T-helper 9 cell (primary cell): ENCODE measurements around the gene ZDHHC20.
"Not testable (repeated sequence)": the region's sequence is repeated elsewhere in the genome, so short reads cannot be mapped to it uniquely, and the experiment has no call there.

Source experiments
- DNase-seq: peaks from one replicate; pipeline ENCODE4 v3.0.0-alpha.2; 2020

ZDHHC20 gene

DNA sequence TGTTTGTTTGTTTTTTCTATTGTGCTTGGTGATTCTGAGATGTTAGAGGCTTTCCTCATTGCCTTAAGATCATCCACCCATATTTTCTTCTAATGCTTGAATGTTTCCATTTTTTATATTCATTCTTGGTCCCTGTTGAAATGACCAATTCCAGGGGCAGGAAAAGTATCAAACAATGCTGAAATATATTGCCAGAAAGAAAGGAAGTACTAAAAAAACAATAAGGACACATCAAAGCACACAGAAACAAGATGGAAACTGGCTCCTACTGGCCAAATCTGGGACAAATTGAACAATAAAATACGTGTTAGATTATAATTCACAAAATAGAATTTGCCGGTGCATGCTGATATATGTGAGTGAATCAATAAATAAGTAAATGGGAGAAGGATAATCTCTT, 23.9 kb downstream of the ZDHHC20 start:
- no peak for DNase-seq

- no peak for DNase-seq
Observed at GRCh38 chr13:21434588-21434987, 24.5 kb downstream of the ZDHHC20 start.

DNA sequence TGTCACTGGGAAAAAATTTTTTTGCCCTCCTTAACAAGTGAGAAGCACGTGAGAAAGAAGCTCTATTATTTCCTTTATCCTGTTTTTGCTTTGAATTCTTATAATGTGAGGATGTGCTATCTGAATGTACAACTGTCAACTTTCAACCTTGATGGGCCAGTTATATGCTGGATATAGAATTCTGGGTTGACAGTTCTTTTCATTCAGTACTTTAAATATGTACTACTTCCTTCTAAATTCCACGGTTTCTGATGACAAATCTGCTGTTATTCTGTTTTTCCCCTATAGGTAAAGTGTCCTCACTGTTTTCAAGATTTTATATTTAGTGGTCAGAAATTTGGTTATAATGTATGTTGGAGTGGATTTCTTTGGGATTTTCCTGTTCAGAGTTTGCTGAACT, 29.9 kb downstream of the ZDHHC20 start:
- no peak for DNase-seq

DNA sequence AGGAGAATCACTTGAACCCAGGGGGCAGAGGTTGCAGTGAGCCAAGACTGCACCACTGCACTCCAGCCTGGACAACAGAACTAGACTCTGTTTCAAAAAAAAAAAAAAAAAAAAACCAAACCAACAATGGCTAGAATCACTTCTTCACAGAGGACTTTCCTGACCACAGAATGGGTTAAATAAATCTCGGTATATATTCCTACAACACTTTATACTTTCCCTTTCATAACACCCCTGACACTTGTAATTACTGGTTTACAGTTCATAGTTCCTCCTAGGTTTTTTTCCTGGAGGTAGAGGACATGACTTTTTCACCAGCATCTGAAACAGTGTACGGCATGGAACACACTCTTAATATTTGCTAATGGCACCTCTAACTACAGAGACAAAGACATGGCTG, 31.4 kb downstream of the ZDHHC20 start:
- DNase-seq: no peak

DNA sequence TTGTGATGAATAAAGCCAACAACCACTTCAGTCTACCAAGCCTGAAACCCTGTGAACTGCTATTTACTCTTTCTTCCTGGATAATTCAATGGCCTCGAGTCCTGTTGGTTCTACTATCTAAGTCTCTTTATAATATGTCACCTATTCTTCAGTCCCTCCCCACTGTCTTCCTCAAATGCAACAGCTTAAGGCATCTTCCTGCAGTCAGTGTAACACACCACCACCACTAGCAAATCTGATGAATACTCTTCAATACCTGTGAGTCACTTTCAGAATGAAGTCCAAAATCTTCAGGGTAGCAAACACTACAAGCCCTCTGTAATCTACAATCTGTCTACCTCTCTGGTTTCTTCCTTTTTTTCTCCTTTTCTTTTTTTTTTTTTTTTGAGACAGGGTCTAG, 32.9 kb downstream of the ZDHHC20 start:
- DNase-seq: no peak

DNA sequence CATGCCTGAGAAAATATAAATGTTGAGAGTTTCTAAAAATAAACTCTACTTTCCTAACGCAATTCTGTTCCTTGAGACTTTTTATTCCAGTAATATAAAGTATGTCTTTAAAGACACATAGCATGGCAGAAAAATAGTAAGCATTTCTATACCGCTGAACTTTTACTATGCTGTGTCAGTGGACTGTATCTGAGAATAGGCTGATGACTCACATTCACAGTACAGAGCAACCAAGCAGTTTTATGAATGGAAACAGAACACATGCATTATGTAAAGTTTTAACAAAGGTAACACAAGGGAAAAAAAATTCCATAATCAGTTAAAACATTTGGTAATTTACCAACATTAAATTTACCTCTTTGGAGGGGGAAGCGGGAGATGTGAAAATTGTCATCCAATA, 38.4 kb downstream of the ZDHHC20 start:
- no peak for DNase-seq

- DNase-seq: no peak
Observed at GRCh38 chr13:21413013-21413412, 46.1 kb downstream of the ZDHHC20 start.

GRCh38 chr13:21410453-21410852, 48.6 kb downstream of the ZDHHC20 start:
- DNase-seq: not testable (repeated sequence)

DNA sequence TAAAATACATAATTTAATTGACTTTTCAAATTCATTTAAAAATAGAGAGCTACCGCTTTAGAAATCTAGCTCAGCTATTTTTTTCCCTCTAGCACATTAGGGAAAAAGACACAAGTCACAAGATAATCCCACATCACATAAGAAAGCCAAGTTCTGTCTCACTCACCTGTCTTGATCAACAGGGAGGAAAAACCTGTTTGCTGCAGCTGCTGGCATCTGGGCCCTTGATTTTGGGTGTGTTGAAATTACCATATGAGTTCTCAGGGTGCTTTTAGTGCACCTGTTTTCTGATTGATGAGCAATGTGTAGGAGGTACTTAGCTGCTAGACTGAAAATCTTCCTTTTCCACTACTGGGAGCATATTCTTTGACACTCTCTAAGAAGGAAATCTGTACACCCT, 53.8 kb downstream of the ZDHHC20 start:
- no peak for DNase-seq

DNA sequence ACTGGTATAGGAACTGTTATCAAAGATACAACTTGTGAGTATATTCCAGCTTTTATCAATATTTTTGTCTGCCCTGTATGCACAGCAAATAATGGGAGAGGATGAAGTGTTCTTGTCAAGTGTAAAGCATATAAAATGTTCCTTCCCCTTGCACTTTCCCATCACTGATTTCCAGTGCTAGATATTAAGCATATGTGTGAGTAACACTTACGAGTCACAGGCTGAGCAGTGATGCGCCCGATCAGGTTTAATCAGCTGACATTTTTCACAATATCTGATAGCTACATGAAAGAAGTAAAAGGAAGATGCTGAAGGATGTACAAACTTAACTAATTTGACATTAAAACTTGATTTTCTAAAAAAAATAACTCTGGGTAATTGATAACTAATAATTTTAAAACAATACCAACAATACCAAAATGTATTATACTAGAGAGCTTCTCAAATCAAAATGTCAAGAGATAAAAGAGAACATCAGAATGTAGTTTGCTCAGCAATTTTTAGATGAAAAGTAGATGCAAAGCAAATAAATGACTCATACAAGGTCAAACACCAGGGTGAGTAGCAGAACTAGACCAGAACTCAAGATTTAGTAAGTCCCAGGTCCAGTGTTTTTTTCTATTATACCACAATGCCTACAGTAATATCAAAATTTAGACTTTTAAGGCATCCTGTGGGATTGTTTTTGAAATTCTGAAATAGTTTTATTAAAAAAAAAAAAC, 56.4 kb downstream of the ZDHHC20 start:
- no peak for DNase-seq

DNA sequence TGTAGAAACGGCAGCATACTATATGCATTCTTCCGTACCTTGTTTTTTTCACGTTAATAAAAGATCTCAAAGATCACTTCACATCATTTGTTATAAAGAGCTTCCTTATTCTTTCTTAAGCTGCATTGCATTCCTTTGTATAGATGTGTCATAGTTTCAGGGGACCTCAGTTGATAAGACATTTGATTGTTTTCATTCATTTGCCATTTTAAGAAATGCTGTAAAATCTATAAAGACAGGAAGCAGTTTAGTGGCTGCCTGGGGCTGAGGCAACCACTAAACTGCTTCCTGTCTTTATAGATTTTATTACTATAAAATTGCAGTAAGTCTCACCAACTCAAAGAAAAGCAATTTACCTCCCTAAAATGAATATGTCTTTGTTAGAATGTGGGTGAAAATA, 59.4 kb downstream of the ZDHHC20 start:
- no peak for DNase-seq

GRCh38 chr13:21395953-21396352, 63.1 kb downstream of the ZDHHC20 start:
- no peak for DNase-seq

DNA sequence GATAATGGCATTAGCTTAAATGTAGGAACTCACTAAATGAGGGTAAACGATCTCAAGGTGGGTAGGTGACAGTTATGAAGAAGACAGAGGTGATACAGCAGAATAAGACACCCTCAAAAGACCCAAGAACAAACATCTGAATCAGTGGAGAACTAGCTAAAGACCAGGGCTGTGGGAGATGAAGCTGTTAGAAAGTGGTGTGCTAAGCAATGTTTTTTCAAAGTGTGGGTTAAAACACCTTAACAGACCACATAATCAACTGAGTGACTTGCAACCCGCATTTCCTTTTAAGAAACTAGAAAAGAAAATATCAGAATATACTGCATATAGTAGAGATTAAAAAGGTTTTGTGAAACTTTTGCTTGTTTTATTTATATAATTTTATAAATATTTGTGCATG, 70.0 kb downstream of the ZDHHC20 start:
- no peak for DNase-seq

DNA sequence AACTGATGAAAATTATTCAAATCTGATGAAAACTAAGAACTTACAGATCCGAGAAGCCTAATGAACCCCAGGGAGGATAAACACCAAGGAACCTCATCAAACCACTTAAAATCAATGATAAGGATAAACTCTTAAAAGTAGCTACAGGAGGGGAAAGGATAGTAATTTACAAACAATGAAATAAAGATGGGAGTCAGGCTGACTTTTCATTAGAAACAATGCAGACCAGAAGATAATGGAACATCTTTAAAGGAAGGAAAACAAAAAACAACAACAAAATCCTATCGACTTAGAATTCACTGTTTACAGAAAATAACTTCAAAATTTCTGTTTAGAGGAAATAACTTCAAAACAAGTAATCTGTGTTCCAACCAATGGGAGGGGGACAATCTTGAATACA, 73.4 kb downstream of the ZDHHC20 start:
- no peak for DNase-seq

DNA sequence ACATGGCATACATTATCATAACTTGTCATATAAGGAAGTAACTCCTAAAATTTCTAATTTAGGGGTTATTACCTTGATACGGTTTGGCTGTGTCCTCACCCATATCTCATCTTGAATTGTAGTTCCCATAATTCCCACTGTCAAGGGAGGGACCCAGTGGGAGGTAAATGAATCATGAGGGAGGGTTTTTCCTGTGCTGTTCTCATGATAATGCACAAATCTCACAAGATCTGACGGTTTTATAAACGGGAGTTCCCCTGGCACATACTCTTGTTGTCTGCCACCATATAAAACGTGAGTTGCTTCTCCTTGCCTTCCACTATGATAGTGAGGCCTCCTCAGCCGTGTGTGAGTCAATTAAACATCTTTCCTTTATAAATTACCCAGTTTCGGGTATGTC, 76.0 kb downstream of the ZDHHC20 start:
- no peak for DNase-seq

DNA sequence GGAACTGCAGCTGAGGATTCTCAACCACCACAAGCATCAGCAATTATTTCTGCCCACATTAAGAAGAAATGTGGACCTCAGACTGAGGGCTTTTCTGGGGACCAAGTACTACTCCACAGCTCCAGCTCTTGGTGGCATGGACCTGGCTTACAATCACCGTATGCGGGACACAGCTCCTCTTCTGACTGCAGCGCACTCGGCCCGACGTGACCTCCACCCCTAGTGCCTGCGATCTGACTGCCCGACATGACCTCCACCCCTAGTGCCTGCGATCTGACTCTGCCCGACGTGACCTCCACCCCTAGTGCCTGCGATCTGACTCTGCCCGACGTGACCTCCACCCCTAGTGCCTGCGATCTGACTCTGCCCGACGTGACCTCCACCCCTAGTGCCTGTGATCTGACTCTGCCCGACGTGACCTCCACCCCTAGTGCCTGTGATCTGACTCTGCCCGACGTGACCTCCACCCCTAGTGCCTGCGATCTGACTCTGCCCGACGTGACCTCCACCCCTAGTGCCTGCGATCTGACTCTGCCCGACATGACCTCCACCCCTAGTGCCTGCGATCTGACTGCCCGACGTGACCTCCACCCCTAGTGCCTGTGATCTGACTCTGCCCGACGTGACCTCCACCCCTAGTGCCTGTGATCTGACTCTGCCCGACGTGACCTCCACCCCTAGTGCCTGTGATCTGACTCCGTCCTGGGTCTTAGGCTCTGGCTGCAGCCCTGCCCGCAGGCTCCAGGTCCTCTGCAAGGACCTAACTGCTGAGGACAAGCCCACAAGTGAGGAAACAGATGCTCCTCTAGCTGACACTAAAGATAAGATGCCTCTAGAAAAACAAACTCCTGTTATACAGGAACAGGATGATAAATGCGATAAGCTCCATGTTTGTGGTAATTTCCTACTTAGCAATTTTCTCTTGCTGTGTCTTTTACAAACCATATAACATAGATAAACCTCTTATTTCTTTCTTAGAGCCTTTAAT, 81.8 kb downstream of the ZDHHC20 start:
- not testable (repeated sequence) for DNase-seq

DNA sequence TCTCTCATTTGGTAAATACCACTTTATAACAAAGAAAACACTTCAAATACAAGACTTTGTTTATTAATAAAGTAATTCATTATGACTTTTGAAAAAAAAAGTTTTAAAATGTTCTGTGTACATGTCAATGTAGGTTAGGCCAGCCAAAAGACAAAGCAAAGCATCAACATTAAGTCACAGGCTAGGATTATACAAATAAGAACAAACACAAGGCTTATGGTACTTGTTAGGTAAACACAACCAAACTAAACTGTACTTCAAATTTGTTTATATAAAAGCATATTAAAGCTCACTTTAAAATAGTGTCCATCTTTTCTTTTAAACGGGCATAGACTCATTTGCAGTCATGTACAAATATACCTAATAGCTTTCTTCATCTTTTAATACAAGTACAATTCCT, 86.6 kb downstream of the ZDHHC20 start:
- DNase-seq: no peak

GRCh38 chr13:21371011-21371410, 88.1 kb downstream of the ZDHHC20 start:
- DNase-seq: no peak

DNA sequence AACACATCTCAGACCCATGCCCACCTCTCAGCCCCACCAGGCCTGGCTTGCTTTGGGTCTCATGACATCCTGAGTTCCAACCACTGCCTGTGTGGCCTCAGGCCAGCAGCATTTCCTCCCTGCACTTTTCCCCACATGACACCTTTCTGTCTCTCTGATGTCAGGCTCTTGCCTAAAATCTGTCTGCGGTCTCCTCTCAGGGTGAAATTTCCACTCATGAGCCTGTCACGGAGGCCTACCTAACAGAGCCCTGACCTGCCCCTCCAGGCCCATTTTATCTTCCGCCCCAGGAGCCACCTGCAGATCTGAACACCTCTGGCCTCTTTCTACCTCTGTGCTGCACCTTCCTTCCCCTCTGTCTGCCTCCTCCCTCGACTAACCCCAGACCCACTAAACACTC, 93.5 kb downstream of the ZDHHC20 start:
- DNase-seq: no peak

DNA sequence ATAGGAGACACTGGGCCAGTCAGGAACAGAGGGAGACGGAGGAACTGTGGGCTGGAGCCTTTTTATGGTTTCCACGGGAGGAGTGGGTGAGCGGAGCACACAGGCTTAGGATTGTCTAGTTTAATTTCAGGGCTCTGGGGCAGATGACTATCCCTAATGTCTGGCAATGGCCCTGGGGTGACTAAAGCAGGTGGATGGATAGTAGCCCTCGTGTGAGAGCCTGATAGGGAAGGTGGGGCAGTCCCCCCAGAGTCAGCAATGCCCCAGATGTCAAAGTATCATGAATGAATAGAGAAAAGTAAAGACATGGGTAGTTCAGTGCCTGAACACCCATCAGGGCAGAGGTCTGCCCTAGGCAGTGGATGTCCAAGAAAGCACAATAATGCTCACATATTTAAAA, 94.2 kb downstream of the ZDHHC20 start:
- DNase-seq: no peak

- DNase-seq: no peak
Observed at GRCh38 chr13:21364357-21364756, 94.7 kb downstream of the ZDHHC20 start.

- no peak for DNase-seq
Observed at GRCh38 chr13:21362741-21363140, 96.4 kb downstream of the ZDHHC20 start.

DNA sequence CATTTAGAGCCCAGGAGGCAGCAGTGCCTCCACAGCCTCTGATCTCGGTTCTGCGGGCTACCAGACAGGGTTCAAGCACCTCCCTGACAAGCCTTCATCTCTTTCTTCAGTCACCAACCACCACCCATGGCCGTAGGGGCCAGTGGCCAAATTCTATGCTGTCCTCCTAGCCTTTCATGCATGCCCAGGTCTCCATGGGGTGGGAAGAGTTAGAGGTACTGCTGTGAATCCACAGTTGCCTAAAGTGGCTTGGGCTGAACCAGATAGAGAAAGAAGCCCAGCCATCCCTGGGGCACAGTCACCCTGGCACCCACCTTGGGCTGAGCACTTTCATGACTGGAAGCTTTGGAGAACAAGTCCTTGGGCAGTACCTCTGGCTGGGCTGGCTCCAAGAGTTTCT, 97.4 kb downstream of the ZDHHC20 start:
- no peak for DNase-seq

GRCh38 chr13:21361123-21361522, 98.0 kb downstream of the ZDHHC20 start:
- no peak for DNase-seq
